ENCODE data around the gene MICAL3.
A peak's percentile ranks its signal among the peaks of the same experiment; 100 is the strongest.

MICAL3 gene

DNA sequence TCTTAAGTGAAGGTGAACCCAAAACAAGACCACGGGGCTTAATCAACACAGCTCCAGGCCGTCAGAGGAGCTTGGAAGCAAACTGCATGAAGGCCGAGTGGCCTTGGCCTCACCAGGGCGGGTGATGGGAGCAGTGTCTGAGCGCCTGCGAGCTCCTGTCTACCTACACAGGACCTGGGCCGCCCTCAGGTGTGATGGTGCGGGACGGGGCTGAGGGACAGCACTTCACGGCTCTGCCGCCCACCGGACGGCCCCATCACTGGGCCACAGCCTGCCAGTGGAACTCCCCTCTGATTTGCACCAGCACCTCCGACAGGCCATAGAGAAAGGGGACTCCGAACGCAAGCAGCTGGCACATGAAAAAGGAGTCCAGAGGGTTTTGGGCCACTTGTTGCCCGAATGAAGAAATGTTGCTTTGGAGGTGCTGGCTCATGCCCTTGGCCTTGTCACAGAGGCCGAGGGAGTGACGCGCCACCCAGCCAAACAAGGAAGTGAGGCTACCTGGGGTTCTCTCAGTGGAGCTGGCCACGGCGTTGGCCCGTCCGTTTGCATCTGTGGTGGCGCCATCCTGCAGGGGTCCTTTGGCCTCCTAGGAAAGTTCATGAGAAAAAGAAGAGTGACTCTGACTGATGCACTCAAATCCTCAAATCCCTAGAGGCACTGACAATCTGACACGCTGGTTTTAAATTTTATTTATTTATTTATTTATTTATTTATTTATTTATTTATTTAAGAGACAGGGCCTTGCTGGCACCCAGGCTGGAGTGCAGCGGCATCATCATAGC is 159.8 kb downstream of the MICAL3 start:
- Histone ChIP-seq H3K4me1 (ENCODE audit: low read length) (peaks cover 26% of the 10 kb centered on the region), H3K27ac (ENCODE audit: low read length) (no peak overlapping the region), H3K9ac (ENCODE audit: low read length) (no peak overlapping the region), H2AFZ (ENCODE audit: low read length) (no peak overlapping the region), H3F3A (ENCODE audit: insufficient read depth, low read length) (peaks cover 18% of the 10 kb centered on the region), H4K20me1 (ENCODE audit: insufficient read depth, low read length) (no peaks in the 10 kb centered on the region), H3K9me3 (replicated peaks; ENCODE audit: insufficient read depth, low read length) (no peaks in the 10 kb centered on the region), H3K9me2 (replicated peaks; ENCODE audit: insufficient read depth, low read length) (no peaks in the 10 kb centered on the region), H3K36me3 (replicated peaks; ENCODE audit: insufficient read depth, low read length) (no peaks in the 10 kb centered on the region), H3K4me2 (ENCODE audit: low read depth, low read length) (no peak overlapping the region), H3K4me3 (ENCODE audit: low read length) (no peak overlapping the region), H3K27me3 (replicated peaks; ENCODE audit: insufficient read depth, low read length) (no peaks in the 10 kb centered on the region), H3K79me2 (ENCODE audit: low read length) (no peaks in the 10 kb centered on the region)
- TF ChIP-seq, protein P1, sequence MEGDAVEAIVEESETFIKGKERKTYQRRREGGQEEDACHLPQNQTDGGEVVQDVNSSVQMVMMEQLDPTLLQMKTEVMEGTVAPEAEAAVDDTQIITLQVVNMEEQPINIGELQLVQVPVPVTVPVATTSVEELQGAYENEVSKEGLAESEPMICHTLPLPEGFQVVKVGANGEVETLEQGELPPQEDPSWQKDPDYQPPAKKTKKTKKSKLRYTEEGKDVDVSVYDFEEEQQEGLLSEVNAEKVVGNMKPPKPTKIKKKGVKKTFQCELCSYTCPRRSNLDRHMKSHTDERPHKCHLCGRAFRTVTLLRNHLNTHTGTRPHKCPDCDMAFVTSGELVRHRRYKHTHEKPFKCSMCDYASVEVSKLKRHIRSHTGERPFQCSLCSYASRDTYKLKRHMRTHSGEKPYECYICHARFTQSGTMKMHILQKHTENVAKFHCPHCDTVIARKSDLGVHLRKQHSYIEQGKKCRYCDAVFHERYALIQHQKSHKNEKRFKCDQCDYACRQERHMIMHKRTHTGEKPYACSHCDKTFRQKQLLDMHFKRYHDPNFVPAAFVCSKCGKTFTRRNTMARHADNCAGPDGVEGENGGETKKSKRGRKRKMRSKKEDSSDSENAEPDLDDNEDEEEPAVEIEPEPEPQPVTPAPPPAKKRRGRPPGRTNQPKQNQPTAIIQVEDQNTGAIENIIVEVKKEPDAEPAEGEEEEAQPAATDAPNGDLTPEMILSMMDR (IDR thresholded peaks at IDR 0.05; ENCODE audit: low read length) = no peak
- TF ChIP-seq EZH2 (optimal IDR thresholded peaks at IDR 0.05; ENCODE audit: low read depth, low read length) (no peak), EZH2phosphoT487 (IDR thresholded peaks at IDR 0.05; ENCODE audit: low read length) (no peak)
- no peak for DNase-seq

DNA sequence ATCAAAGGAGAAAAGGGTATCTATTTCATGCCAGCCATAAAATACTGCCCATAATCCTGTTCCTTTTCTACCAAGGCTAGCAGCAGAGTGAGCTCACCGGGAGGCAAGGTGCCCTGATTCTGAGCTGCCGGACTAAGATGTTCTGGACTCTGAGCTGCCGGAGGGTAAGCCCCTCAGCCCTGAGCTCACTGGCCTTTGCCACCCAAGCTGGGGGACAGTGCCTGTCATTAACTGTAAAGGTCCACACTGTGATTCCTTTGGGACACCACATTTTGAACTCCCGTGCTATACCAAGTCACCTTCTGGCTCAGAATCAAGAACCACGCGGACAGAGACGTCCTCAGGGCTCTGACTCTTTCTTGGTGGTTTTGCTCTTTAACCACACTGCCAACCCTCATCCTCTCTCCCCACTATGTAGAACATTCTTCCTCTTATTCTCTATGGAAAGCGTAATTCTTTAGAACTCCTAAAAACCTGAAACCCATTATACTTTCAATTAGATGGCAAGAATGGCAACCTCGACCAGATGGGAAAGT is 161.6 kb downstream of the MICAL3 start:
- peak overlapping the region; percentile 0; the same call in 1 of the 2 replicates for H3K4me3 ChIP-seq (ENCODE audit: low read length)
- H3K27ac ChIP-seq (ENCODE audit: low read length) = peak overlapping the region; percentile 76
- H4K20me1 ChIP-seq (ENCODE audit: insufficient read depth, low read length) = no peaks in the 10 kb centered on the region
- H3K9me3 ChIP-seq (replicated peaks; ENCODE audit: insufficient read depth, low read length) = no peaks in the 10 kb centered on the region
- no peaks in the 10 kb centered on the region for H3K79me2 ChIP-seq (ENCODE audit: low read length)
- no peak overlapping the region for H2AFZ ChIP-seq (ENCODE audit: low read length)
- H3K9me2 ChIP-seq (replicated peaks; ENCODE audit: insufficient read depth, low read length) = no peaks in the 10 kb centered on the region
- DNase-seq = peak; percentile 61
- H3F3A ChIP-seq (ENCODE audit: insufficient read depth, low read length) = peaks cover 18% of the 10 kb centered on the region
- H3K36me3 ChIP-seq (replicated peaks; ENCODE audit: insufficient read depth, low read length) = no peaks in the 10 kb centered on the region
- H3K9ac ChIP-seq (ENCODE audit: low read length) = peak overlapping the region; percentile 17; the same call in 1 of the 2 replicates
- no peaks in the 10 kb centered on the region for H3K27me3 ChIP-seq (replicated peaks; ENCODE audit: insufficient read depth, low read length)
- H3K4me2 ChIP-seq (ENCODE audit: low read depth, low read length) = peak overlapping the region; percentile 60
- H3K4me1 ChIP-seq (ENCODE audit: low read length) = peaks cover 26% of the 10 kb centered on the region
- TF ChIP-seq EZH2phosphoT487 (IDR thresholded peaks at IDR 0.05; ENCODE audit: low read length) (no peak), EZH2 (optimal IDR thresholded peaks at IDR 0.05; ENCODE audit: low read depth, low read length) (no peak)
- TF ChIP-seq, protein P1 (IDR thresholded peaks at IDR 0.05; ENCODE audit: low read length) = no peak

DNA sequence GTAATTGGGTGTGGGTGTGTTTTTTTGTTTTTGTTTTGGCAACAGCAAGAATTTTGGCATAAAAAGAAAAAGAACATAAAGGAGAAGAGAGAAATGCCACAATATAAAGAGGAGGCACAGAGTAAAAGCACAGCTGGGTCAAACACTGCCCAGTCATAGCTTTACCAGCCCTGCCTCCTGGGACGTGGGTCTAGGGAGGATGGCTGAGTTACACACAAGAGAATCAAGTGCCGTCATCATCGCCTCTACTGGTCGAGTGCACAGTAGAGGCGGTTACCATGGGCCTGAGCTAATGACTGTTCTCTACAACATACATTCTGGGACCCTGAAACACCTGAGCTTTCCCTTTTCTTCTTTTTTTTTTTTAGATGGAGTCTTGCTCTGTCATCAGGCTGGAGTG is 162.5 kb downstream of the MICAL3 start:
- H3F3A ChIP-seq (ENCODE audit: insufficient read depth, low read length) = peaks cover 18% of the 10 kb centered on the region
- no peak for DNase-seq
- no peak overlapping the region for H2AFZ ChIP-seq (ENCODE audit: low read length)
- H4K20me1 ChIP-seq (ENCODE audit: insufficient read depth, low read length) = no peaks in the 10 kb centered on the region
- no peaks in the 10 kb centered on the region for H3K27me3 ChIP-seq (replicated peaks; ENCODE audit: insufficient read depth, low read length)
- no peaks in the 10 kb centered on the region for H3K36me3 ChIP-seq (replicated peaks; ENCODE audit: insufficient read depth, low read length)
- peaks cover 26% of the 10 kb centered on the region for H3K4me1 ChIP-seq (ENCODE audit: low read length)
- no peak overlapping the region for H3K4me3 ChIP-seq (ENCODE audit: low read length)
- no peaks in the 10 kb centered on the region for H3K9me3 ChIP-seq (replicated peaks; ENCODE audit: insufficient read depth, low read length)
- H3K4me2 ChIP-seq (ENCODE audit: low read depth, low read length) = peak overlapping the region; percentile 60; the same call in 1 of the 2 replicates
- no peaks in the 10 kb centered on the region for H3K79me2 ChIP-seq (ENCODE audit: low read length)
- H3K27ac ChIP-seq (ENCODE audit: low read length) = peak overlapping the region; percentile 76; the same call in 1 of the 2 replicates
- no peak for TF ChIP-seq EZH2 (optimal IDR thresholded peaks at IDR 0.05; ENCODE audit: low read depth, low read length)
- no peak for TF ChIP-seq EZH2phosphoT487 (IDR thresholded peaks at IDR 0.05; ENCODE audit: low read length)
- TF ChIP-seq, protein P1 (IDR thresholded peaks at IDR 0.05; ENCODE audit: low read length) = no peak
- no peak overlapping the region for H3K9ac ChIP-seq (ENCODE audit: low read length)
- no peaks in the 10 kb centered on the region for H3K9me2 ChIP-seq (replicated peaks; ENCODE audit: insufficient read depth, low read length)

All from MM.1S (cell line).